Breast epithelium (tissue), 3 donors: ENCODE results near the gene SYT12.

ENCODE experiments used
- POLR2AphosphoS5 ChIP-seq, 3 donors: sonication (generic); formaldehyde crosslinking; IDR thresholded peaks; one replicate each; pipeline ENCODE4 v1.6.1; 2017; ENCODE audit warnings: antibody characterized with exemption in 3 of 3
- TF ChIP-seq, protein P1 (sequence below), 3 donors: fragments of 450-650 bp; IDR thresholded peaks; one replicate each; pipeline ENCODE4 v1.5.1; 2016 to 2017; ENCODE audit warnings: antibody characterized with exemption in 3 of 3, mild to moderate bottlenecking in 3 of 3, moderate library complexity in 3 of 3

DNA sequence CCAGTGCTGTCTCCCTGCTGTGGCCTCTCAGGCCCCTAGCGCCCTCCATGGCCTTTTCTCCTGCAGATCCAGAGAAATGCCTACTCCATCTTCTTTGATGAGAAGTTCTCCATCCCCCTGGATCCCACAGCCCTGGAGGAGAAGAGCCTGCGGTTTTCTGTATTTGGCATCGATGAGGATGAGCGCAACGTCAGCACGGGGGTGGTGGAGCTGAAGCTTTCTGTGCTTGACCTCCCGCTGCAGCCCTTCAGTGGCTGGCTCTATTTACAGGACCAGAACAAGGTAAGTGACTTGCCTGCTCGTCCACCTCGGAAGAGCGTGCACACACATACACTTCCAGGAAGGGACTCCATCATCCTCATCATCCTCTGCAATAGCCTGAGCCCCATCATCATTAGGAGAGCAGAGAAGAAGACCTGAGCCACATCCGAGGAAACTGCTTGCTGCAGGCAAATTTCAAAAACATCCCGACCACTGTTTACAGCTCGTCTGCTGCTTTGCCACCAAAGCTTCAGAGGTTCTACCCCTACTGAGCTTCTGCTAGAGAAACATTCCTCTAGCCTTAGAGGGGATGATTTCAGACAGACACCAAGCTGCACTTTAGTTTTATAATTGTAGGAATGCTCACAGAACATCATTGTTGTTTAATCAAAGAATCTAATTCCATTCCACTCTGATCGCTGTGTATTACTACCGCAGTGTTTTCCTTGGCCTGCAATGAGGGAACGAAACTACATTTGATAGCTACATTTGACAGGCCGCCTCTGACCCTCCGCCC lies 20.8 kb downstream of the SYT12 start:
- TF ChIP-seq, protein P1, sequence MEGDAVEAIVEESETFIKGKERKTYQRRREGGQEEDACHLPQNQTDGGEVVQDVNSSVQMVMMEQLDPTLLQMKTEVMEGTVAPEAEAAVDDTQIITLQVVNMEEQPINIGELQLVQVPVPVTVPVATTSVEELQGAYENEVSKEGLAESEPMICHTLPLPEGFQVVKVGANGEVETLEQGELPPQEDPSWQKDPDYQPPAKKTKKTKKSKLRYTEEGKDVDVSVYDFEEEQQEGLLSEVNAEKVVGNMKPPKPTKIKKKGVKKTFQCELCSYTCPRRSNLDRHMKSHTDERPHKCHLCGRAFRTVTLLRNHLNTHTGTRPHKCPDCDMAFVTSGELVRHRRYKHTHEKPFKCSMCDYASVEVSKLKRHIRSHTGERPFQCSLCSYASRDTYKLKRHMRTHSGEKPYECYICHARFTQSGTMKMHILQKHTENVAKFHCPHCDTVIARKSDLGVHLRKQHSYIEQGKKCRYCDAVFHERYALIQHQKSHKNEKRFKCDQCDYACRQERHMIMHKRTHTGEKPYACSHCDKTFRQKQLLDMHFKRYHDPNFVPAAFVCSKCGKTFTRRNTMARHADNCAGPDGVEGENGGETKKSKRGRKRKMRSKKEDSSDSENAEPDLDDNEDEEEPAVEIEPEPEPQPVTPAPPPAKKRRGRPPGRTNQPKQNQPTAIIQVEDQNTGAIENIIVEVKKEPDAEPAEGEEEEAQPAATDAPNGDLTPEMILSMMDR (IDR thresholded peaks at IDR 0.05): no peak
- TF ChIP-seq POLR2AphosphoS5 (IDR thresholded peaks at IDR 0.05): no peak
